ENCODE data around the gene SCNN1B.

GRCh38 chr16:23279721-23280153 is 22.4 kb upstream of the SCNN1B start:
- TF ChIP-seq POLR2A (IDR thresholded peaks at IDR 0.05): no peak
- no peak for TF ChIP-seq CTCF (IDR thresholded peaks at IDR 0.05)
- TF ChIP-seq EP300 (IDR thresholded peaks at IDR 0.05; ENCODE audit: low read depth): no peak
- TF ChIP-seq POLR2AphosphoS5 (IDR thresholded peaks at IDR 0.05): no peak
